Glomerular visceral epithelial cell (primary cell): Measurements from ENCODE around the gene DNAJC9.
"Not testable (repeated sequence)": the region's sequence is repeated elsewhere in the genome, so short reads cannot be mapped to it uniquely, and the experiment has no call there.

Experiments used
- DNase-seq: peaks from one replicate; pipeline ENCODE4 v3.0.0-alpha.2; 2016; ENCODE audit errors: extremely low spot score

Gene DNAJC9, protein sequence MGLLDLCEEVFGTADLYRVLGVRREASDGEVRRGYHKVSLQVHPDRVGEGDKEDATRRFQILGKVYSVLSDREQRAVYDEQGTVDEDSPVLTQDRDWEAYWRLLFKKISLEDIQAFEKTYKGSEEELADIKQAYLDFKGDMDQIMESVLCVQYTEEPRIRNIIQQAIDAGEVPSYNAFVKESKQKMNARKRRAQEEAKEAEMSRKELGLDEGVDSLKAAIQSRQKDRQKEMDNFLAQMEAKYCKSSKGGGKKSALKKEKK

DNA sequence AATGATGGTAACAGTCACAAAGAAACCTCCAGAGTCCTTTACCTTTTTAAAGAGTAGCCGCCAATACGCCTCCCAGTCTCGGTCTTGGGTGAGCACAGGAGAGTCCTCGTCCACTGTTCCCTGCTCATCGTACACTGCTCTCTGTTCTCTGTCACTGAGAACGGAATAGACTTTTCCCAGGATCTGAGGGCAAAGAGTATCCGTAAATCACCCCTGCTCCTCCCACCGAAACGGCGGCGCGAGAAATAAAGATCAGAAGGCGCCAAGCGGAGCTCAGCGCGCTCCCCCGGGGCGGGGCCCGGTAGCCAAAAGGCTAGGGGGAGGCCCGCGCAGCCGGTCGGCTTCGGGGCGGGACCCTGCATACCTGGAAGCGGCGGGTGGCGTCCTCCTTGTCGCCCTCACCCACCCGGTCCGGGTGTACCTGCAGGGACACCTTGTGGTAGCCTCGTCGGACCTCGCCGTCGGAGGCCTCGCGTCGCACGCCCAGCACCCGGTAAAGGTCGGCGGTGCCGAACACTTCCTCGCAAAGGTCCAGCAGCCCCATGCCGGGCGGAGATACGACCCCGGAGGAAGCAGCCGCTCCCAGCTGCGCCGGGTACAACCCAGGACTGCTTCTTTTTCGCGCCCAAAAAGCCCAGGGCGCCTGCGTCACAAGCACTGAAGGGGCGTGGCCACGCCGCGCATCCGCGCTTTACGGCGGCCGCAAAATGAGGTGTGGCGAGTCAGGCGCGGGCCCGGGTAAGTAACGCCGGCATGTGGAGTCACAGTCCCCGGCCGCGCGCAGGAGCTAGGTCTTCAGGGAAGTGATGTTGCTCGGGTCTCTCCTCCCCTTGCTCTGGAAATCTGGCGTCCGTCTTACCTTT is at the start of gene DNAJC9:
Gene DNAJC9 (minus strand): TSS at position 610 of the 863 bp plus-strand sequence. CDS start 66 bp downstream, at position 544.
- peak; percentile 98 for DNase-seq

- no peak for DNase-seq
Observed at GRCh38 chr10:73293461-73293860, 46.4 kb upstream of the DNAJC9 start.

- no peak for DNase-seq
Observed at GRCh38 chr10:73289958-73290357, 42.9 kb upstream of the DNAJC9 start.

- no peak for DNase-seq
Observed at GRCh38 chr10:73287441-73287840, 40.4 kb upstream of the DNAJC9 start.

GRCh38 chr10:73281097-73281496 is 34.0 kb upstream of the DNAJC9 start:
- DNase-seq, result no peak

GRCh38 chr10:73264423-73264822 is 17.4 kb upstream of the DNAJC9 start:
- no peak for DNase-seq

GRCh38 chr10:73263693-73264347 is 16.8 kb upstream of the DNAJC9 start:
- DNase-seq, result peak; percentile 45

DNA sequence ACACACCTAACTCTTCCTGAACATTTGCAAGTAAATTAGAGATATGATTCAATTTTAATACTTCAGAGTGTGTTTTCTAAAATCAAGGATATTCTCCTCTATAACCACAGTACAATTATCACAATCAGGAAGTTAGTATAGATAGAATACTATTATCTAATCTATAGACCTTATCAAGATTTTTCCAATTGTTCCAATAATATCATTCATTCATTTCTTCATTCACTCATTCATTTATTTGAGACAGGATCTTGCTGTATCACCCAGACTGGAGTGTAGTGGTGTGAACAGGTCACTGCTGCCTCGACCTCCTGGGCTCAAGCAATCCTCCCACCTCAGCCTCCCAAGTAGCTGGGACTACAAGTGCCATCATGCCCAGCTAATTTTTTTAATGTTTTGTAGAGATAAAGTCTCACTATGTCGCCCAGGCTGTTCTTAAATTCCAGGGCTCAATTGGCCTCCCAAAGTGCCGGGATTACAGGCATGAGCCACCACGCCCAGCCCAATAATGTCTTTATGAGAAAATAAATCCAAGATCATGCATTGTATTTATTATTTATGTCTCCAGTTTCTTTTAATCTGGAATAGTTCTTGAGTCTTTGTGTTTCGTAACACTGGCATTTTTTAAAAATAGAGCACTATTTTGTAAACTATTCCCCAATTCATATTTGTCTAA is 16.0 kb upstream of the DNAJC9 start:
- DNase-seq, result no peak

DNA sequence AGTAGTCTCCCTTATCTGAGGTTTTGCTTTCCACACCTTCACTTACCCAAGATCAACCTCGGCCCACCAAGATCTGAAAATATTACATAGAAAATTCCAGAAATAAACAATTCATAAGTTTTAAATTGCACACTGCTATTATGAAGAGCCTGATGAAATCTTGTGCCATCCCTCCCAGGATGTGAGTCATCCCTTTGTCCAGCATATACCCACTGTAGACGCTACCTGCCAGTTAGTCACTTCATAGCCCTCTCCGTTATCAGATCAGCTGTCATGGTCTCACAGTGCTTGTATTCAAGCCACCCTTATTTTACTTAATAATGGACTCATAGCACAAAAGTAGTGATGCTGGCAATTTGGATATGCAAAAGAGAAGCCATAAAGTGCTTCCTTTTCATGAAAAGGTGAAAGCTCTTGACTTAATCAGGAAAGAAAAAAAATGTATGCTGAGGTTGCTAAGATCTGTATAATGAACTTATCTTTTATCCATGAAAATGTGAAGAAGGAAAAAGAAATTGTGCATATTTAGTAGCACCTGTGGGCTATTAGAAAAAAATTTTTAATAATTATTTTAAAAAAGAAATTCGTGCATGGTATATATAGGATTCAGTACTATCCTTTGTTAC is 15.2 kb upstream of the DNAJC9 start:
- DNase-seq, result peak; percentile 81

- no peak for DNase-seq
Observed at GRCh38 chr10:73261362-73261995, 14.4 kb upstream of the DNAJC9 start.

DNA sequence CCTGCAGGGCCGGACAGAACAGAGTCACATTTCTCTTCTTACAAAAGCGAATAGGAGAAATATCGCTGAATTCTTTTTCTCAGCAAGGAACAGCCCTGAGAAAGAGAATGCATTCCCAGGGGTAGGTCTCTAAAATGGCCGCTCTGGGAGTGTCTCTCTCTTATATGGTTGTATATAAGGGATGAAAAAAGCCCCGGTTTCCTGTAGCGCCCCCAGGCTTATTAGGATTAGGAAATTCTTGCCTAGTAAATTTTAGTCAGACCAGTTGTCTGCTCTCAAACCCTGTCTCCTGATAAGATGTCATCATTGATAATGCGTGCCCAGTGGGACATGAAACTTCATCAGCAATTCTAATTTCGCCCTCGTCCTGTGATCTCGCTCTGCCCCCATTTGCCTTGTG is 11.6 kb upstream of the DNAJC9 start:
- DNase-seq, result not testable (repeated sequence)

GRCh38 chr10:73253225-73253555 is 6.1 kb upstream of the DNAJC9 start:
- DNase-seq, result no peak

GRCh38 chr10:73252445-73253224 is 5.6 kb upstream of the DNAJC9 start, which contains the start of gene MRPS16:
Gene MRPS16, minus strand, starts transcription at chr10:73252644. Its CDS starts 162 bp downstream, at chr10:73252482.
- DNase-seq, result peak; percentile 96

DNA sequence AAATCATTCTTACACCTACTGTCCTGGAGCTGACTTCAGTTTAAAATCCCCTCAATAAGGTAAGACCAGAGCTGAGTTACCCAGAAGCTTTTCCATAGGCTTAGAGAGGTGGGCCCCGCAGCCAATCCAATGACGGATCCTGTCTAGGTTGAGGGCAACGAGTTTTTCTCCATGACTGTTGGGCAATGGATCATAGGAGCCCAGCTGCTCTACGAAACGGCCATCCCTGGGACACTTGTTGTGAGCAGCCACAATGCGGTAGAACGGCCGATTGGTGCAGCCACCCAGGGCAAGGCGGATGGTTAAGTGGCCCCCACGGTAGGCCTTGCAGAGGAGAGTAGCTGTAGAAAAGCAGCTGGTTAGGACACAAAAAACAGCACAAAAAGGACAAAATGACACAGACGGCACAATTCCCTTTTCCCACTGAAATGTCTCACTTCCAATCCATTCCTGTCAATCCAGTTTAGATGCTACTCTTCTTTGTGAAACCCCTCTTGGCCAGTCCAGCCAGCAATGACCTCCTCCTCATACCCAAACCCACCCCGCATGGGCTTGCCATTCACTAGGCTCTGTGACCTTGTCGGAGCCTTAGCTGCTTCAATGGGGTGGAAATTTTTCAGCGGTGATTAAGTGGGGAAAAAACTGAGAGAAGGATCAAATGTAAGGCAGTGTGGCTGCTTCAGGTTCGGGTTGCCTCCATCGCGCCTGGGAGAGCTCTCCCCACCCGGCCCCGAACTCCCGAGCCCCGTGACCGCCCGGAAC is 4.8 kb upstream of the DNAJC9 start:
- DNase-seq, result no peak

GRCh38 chr10:73248259-73248724 is 1.2 kb upstream of the DNAJC9 start:
- no peak for DNase-seq

DNA sequence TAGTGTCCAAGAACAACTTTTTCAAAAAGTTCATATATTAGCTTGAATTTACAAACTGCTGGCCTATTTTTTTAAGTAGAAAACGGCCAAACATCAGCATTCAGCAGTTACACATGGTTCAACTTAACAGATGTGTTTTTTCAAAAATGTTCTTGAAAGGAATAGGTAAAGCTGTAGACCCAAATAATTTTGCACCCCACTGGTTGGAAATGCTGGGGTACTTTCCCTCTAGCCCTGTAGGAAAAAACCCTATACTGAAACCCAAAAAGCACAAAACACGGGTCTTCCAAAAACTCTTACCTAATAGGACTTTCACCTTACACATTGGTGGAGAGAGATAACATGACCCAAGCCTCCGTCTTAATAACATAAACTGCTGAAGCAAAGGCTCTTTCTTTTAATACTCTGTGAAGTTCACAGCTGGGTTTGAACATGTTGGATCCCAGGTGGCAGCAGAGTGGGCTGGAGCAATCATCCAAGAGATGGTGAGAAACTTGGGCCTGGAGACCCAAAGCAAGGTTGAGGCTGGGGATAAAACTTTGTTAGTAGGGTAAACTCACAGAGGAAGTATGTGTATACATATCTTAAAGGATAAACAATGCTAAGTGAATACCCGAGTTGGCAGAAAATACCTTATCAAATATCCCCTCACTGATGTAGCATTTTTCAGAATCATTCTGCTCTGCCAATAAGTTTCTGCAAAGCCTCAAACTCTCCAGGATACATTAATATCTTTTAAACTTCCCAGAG is 629 bp upstream of the DNAJC9 start:
- DNase-seq, result no peak

- DNase-seq, result no peak
Observed at GRCh38 chr10:73246322-73246645, 771 bp downstream of the DNAJC9 start.

- no peak for DNase-seq
Observed at GRCh38 chr10:73244866-73245477, 2.1 kb downstream of the DNAJC9 start.
